ENCODE measurements around the gene FPR1.

The FPR1 gene

GRCh38 chr19:51710163-51710562 lies 41.5 kb downstream of the FPR1 start:
- no peak for DNase-seq (ENCODE audit: low read depth)
- no peak for TF ChIP-seq CTCF (IDR thresholded peaks at IDR 0.05; ENCODE audit: control insufficient read depth, insufficient read depth, low read depth, low read length, missing control alignments)
- H3K4me3 ChIP-seq (ENCODE audit: control insufficient read depth, low read depth, low read length): no peak overlapping the region

GRCh38 chr19:51709575-51709974 lies 42.1 kb downstream of the FPR1 start:
- H3K4me3 ChIP-seq (ENCODE audit: control insufficient read depth, low read depth, low read length): no peak overlapping the region
- no peak for TF ChIP-seq CTCF (IDR thresholded peaks at IDR 0.05; ENCODE audit: control insufficient read depth, insufficient read depth, low read depth, low read length, missing control alignments)
- no peak for DNase-seq (ENCODE audit: low read depth)

GRCh38 chr19:51708811-51709210 lies 42.9 kb downstream of the FPR1 start:
- no peak overlapping the region for H3K4me3 ChIP-seq (ENCODE audit: control insufficient read depth, low read depth, low read length)
- no peak for TF ChIP-seq CTCF (IDR thresholded peaks at IDR 0.05; ENCODE audit: control insufficient read depth, insufficient read depth, low read depth, low read length, missing control alignments)
- no peak for DNase-seq (ENCODE audit: low read depth)

GRCh38 chr19:51706885-51707284 lies 44.8 kb downstream of the FPR1 start:
- no peak for TF ChIP-seq CTCF (IDR thresholded peaks at IDR 0.05; ENCODE audit: control insufficient read depth, insufficient read depth, low read depth, low read length, missing control alignments)
- H3K4me3 ChIP-seq (ENCODE audit: control insufficient read depth, low read depth, low read length): no peak overlapping the region
- no peak for DNase-seq (ENCODE audit: low read depth)

- DNase-seq (ENCODE audit: low read depth): no peak
- H3K4me3 ChIP-seq (ENCODE audit: control insufficient read depth, low read depth, low read length): no peak overlapping the region
- no peak for TF ChIP-seq CTCF (IDR thresholded peaks at IDR 0.05; ENCODE audit: control insufficient read depth, insufficient read depth, low read depth, low read length, missing control alignments)
These were observed 45.4 kb downstream of the FPR1 start for GRCh38 chr19:51706296-51706695.

- DNase-seq (ENCODE audit: low read depth): no peak
- TF ChIP-seq CTCF (IDR thresholded peaks at IDR 0.05; ENCODE audit: control insufficient read depth, insufficient read depth, low read depth, low read length, missing control alignments): no peak
- peak overlapping the region; percentile 76 for H3K4me3 ChIP-seq (ENCODE audit: control insufficient read depth, low read depth, low read length)
These were observed 47.1 kb downstream of the FPR1 start for GRCh38 chr19:51704626-51705025.

Measured in AG09309 (cell line).